ENCODE results near the gene SEPHS1. TPM values are rescaled to one million over a fixed set of nuclear protein-coding genes. Genes with fewer than 3 reads are reported as not detected.

The SEPHS1 gene
- total RNA-seq, 2 donors from 2014 or later = 127 to 268 TPM

GRCh38 chr10:13376297-13376696 is 28.2 kb upstream of the SEPHS1 start:
- WGBS, 2 experiments (ENCODE audit: insufficient coverage in 1 of 2, insufficient read length in 1 of 2) = 78 to 100% methylated on average over 1 to 5 of the region's 6 CpGs
- Mint-ChIP-seq H3K27ac (no peak overlapping the region), H3K4me3 (no peak overlapping the region), H3K36me3 (ENCODE audit: low read depth) (no peaks in the 10 kb centered on the region), H3K9me3 (peaks cover 2% of the 10 kb centered on the region), H3K27me3 (ENCODE audit: insufficient read depth) (peaks cover 9% of the 10 kb centered on the region), H3K4me1 (no peaks in the 10 kb centered on the region)
- Histone ChIP-seq H3K9me3 (ENCODE audit: control insufficient read depth, low read length) (no peaks in the 10 kb centered on the region), H3K27ac (ENCODE audit: low read depth, low read length) (no peak overlapping the region), H3K36me3 (ENCODE audit: control insufficient read depth, insufficient read depth, low read length) (no peaks in the 10 kb centered on the region), H3K27me3 (ENCODE audit: control insufficient read depth, insufficient read depth, low read length, poor library complexity, severe bottlenecking) (no peaks in the 10 kb centered on the region), H3K4me1 (ENCODE audit: control insufficient read depth, insufficient read depth, low read length) (no peaks in the 10 kb centered on the region), H3K4me3 (ENCODE audit: low read length) (no peak overlapping the region), H3K9ac (ENCODE audit: extremely low read depth, low read length, poor library complexity, severe bottlenecking) (no peak overlapping the region)
- no peak for DNase-seq
- TF ChIP-seq, protein P1, sequence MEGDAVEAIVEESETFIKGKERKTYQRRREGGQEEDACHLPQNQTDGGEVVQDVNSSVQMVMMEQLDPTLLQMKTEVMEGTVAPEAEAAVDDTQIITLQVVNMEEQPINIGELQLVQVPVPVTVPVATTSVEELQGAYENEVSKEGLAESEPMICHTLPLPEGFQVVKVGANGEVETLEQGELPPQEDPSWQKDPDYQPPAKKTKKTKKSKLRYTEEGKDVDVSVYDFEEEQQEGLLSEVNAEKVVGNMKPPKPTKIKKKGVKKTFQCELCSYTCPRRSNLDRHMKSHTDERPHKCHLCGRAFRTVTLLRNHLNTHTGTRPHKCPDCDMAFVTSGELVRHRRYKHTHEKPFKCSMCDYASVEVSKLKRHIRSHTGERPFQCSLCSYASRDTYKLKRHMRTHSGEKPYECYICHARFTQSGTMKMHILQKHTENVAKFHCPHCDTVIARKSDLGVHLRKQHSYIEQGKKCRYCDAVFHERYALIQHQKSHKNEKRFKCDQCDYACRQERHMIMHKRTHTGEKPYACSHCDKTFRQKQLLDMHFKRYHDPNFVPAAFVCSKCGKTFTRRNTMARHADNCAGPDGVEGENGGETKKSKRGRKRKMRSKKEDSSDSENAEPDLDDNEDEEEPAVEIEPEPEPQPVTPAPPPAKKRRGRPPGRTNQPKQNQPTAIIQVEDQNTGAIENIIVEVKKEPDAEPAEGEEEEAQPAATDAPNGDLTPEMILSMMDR (conservative IDR thresholded peaks at IDR 0.05) = no peak

DNA sequence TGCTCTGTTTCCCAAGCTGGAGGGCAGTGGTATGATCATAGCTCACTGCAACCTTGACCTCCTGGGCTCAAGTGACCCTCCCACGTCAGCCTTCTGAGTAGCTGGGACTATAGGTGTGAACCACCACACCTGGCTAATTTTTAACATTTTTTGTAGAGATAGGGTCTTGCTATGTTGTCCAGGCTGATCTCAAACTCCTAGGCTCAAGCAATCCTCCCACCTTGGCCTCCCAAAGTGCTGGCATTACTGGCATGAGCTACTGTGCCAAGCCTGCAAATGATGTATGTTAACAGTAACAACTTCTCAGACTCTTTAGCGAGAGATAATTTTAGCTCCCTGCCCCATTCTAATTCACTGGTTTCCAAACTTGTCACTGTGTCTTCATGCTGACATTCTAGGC is 27.7 kb upstream of the SEPHS1 start:
- peaks cover 2% of the 10 kb centered on the region for H3K9me3 Mint-ChIP-seq
- no peaks in the 10 kb centered on the region for H3K36me3 ChIP-seq (ENCODE audit: control insufficient read depth, insufficient read depth, low read length)
- no peaks in the 10 kb centered on the region for H3K36me3 Mint-ChIP-seq (ENCODE audit: low read depth)
- H3K27ac ChIP-seq (ENCODE audit: low read depth, low read length) = no peak overlapping the region
- no peak for DNase-seq
- TF ChIP-seq, protein P1 (conservative IDR thresholded peaks at IDR 0.05) = no peak
- H3K27me3 Mint-ChIP-seq (ENCODE audit: insufficient read depth) = peaks cover 5% of the 10 kb centered on the region
- H3K4me3 Mint-ChIP-seq = no peak overlapping the region
- 86 to 92% methylated on average over 2 of the region's 2 CpGs for WGBS, 2 experiments (ENCODE audit: insufficient coverage in 1 of 2, insufficient read length in 1 of 2)
- no peaks in the 10 kb centered on the region for H3K9me3 ChIP-seq (ENCODE audit: control insufficient read depth, low read length)
- no peaks in the 10 kb centered on the region for H3K4me1 Mint-ChIP-seq
- H3K27ac Mint-ChIP-seq = no peak overlapping the region
- no peaks in the 10 kb centered on the region for H3K4me1 ChIP-seq (ENCODE audit: control insufficient read depth, insufficient read depth, low read length)
- H3K4me3 ChIP-seq (ENCODE audit: low read length) = no peak overlapping the region
- H3K27me3 ChIP-seq (ENCODE audit: control insufficient read depth, insufficient read depth, low read length, poor library complexity, severe bottlenecking) = no peaks in the 10 kb centered on the region
- no peak overlapping the region for H3K9ac ChIP-seq (ENCODE audit: extremely low read depth, low read length, poor library complexity, severe bottlenecking)

DNA sequence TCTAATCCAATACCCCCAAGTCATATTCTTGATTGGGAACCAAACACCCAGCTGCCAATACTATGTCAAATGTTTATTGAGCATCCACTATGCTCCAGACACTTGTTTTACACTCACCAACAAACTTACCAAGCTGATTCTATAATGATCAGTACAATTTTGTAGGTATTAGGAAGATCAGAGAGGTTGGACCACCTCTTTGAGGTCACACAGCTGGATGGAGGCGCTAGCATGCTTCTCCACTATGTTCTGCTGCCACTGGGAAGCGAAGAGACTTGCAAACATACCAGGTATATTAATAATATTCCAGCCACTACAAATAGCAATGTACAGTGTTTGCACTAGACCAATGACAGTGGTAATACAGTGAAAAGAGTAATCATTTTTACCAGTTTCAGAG is 25.6 kb upstream of the SEPHS1 start:
- H3K36me3 Mint-ChIP-seq (ENCODE audit: low read depth) = no peaks in the 10 kb centered on the region
- Histone ChIP-seq H3K9me3 (ENCODE audit: control insufficient read depth, low read length) (no peaks in the 10 kb centered on the region), H3K9ac (ENCODE audit: extremely low read depth, low read length, poor library complexity, severe bottlenecking) (no peak overlapping the region), H3K27ac (ENCODE audit: low read depth, low read length) (no peak overlapping the region), H3K4me1 (ENCODE audit: control insufficient read depth, insufficient read depth, low read length) (no peaks in the 10 kb centered on the region), H3K36me3 (ENCODE audit: control insufficient read depth, insufficient read depth, low read length) (no peaks in the 10 kb centered on the region), H3K4me3 (ENCODE audit: low read length) (no peak overlapping the region), H3K27me3 (ENCODE audit: control insufficient read depth, insufficient read depth, low read length, poor library complexity, severe bottlenecking) (no peaks in the 10 kb centered on the region)
- peaks cover 1% of the 10 kb centered on the region for H3K27me3 Mint-ChIP-seq (ENCODE audit: insufficient read depth)
- 80% methylated on average over 2 of the region's 2 CpGs; no CpG with 5 or more reads in 1 of the 2 experiments for WGBS, 2 experiments (ENCODE audit: insufficient coverage in 1 of 2, insufficient read length in 1 of 2)
- DNase-seq = no peak
- TF ChIP-seq, protein P1 (conservative IDR thresholded peaks at IDR 0.05) = no peak
- no peak overlapping the region for H3K4me3 Mint-ChIP-seq
- no peaks in the 10 kb centered on the region for H3K4me1 Mint-ChIP-seq
- no peaks in the 10 kb centered on the region for H3K9me3 Mint-ChIP-seq
- H3K27ac Mint-ChIP-seq = no peak overlapping the region
